Measurements from ENCODE around the gene FTCD. TPM values are rescaled to one million over a fixed set of nuclear protein-coding genes. Genes with fewer than 3 reads are reported as not detected.

FTCD gene
- total and polyA plus RNA-seq, 9 of the 15 experiments (the other 6 are each of a cell fraction or from before 2014, with no cell fraction given) = 0.11 to 1.6 (median 0.67) TPM; not detected in 5

- TF ChIP-seq CTCF (IDR thresholded peaks at IDR 0.05 in 2 of 3, conservative IDR thresholded peaks at IDR 0.05 in 1 of 3; ENCODE audit: insufficient read depth in 2 of 3, low read depth in 1 of 3, low read length in 3 of 3) (no peak), REST (IDR thresholded peaks at IDR 0.05; ENCODE audit: borderline replicate concordance) (no peak), REST (CRISPR knock-in tag; IDR thresholded peaks at IDR 0.05; ENCODE audit: low read depth) (no peak), E4F1 (CRISPR knock-in tag; IDR thresholded peaks at IDR 0.05; ENCODE audit: borderline replicate concordance) (no peak), MAFF (IDR thresholded peaks at IDR 0.05; ENCODE audit: low read length) (no peak), KAT2B (IDR thresholded peaks at IDR 0.05; ENCODE audit: low read depth, low read length) (no peak), ZNF449 (CRISPR knock-in tag; IDR thresholded peaks at IDR 0.05) (no peak), E2F5 (CRISPR knock-in tag; IDR thresholded peaks at IDR 0.05) (no peak), MAZ (CRISPR knock-in tag; conservative IDR thresholded peaks at IDR 0.05 in 1 of 2, IDR thresholded peaks at IDR 0.05 in 1 of 2) (peak in 1 of 2 experiments; percentile 43; a peak in 1 of 4 replicates)
Observed at GRCh38 chr21:46184625-46185555, 29.5 kb upstream of the FTCD start (continued).
